ENCODE results near the gene CPTP. TPM values are rescaled to one million over a fixed set of nuclear protein-coding genes. Genes with fewer than 3 reads are reported as not detected.

Gene CPTP
- total and polyA plus RNA-seq, 4 donors = 7.9 to 45.1 (median 22.5) TPM

- Histone ChIP-seq H3K9ac (ENCODE audit: low read depth in 1 of 2, low read length in 2 of 2) (no peak overlapping the region), H3K9me3 (ENCODE audit: control insufficient read depth in 4 of 4, low read length in 3 of 4) (no peaks in the 10 kb centered on the region), H3K27ac (ENCODE audit: low read depth in 1 of 2, low read length in 2 of 2) (peak overlapping the region; percentile 57 to 95), H3K36me3 (ENCODE audit: control insufficient read depth in 4 of 4, insufficient read depth in 3 of 4, low read depth in 1 of 4, low read length in 3 of 4) (peaks cover 0 to 9% (median 2%) of the 10 kb centered on the region in 4 donors), H3K4me3 (ENCODE audit: low read depth in 1 of 3, low read length in 3 of 3) (peak overlapping the region; percentile 76 to 86 (median 77)), H3K27me3 (ENCODE audit: control insufficient read depth in 4 of 4, insufficient read depth in 4 of 4, low read length in 3 of 4) (no peaks in the 10 kb centered on the region), H3K4me1 (ENCODE audit: control insufficient read depth in 4 of 4, insufficient read depth in 4 of 4, low read length in 3 of 4) (peaks cover 18 to 44% (median 34%) of the 10 kb centered on the region in 4 donors)
- no peak for DNase-seq (ENCODE audit: low spot score)
- WGBS = 30% methylated on average over 27 of the region's 27 CpGs
- TF ChIP-seq HNF4A (conservative IDR thresholded peaks at IDR 0.05) (peak in 1 of 2 donors; percentile 11), RAD21 (IDR thresholded peaks at IDR 0.05) (no peak)
These were observed 17.8 kb upstream of the CPTP start for GRCh38 chr1:1306661-1307260.

GRCh38 chr1:1307261-1307922, 17.2 kb upstream of the CPTP start:
- Histone ChIP-seq H3K4me3 (ENCODE audit: low read depth in 1 of 3, low read length in 3 of 3) (peak overlapping the region; percentile 76 to 86 (median 77)), H3K4me1 (ENCODE audit: control insufficient read depth in 4 of 4, insufficient read depth in 4 of 4, low read length in 3 of 4) (peaks cover 18 to 44% (median 34%) of the 10 kb centered on the region in 4 donors), H3K27me3 (ENCODE audit: control insufficient read depth in 4 of 4, insufficient read depth in 4 of 4, low read length in 3 of 4) (no peaks in the 10 kb centered on the region), H3K9ac (ENCODE audit: low read depth in 1 of 2, low read length in 2 of 2) (no peak overlapping the region), H3K27ac (ENCODE audit: low read depth in 1 of 2, low read length in 2 of 2) (peak overlapping the region; percentile 57 to 95), H3K36me3 (ENCODE audit: control insufficient read depth in 4 of 4, insufficient read depth in 3 of 4, low read depth in 1 of 4, low read length in 3 of 4) (peaks cover 0 to 13% (median 3%) of the 10 kb centered on the region in 4 donors), H3K9me3 (ENCODE audit: control insufficient read depth in 4 of 4, low read length in 3 of 4) (no peaks in the 10 kb centered on the region)
- TF ChIP-seq RAD21 (IDR thresholded peaks at IDR 0.05) (no peak), JUND (IDR thresholded peaks at IDR 0.05) (no peak), CTCF (IDR thresholded peaks at IDR 0.05; ENCODE audit: low read depth, low read length, missing input control) (no peak)
- DNase-seq (ENCODE audit: low spot score) = no peak
- under 1% methylated on average over 83 of the region's 83 CpGs for WGBS

GRCh38 chr1:1307923-1308755, 16.5 kb upstream of the CPTP start, which contains the start of the genes ACAP3 and PUSL1:
TSS of gene ACAP3 (minus strand) at chr1:1307930. CDS start at chr1:1307815, 115 bp downstream.
TSS of gene PUSL1 (plus strand) at chr1:1308597. CDS start at chr1:1308644, 47 bp downstream.
- peak; percentile 91 for DNase-seq (ENCODE audit: low spot score)
- Histone ChIP-seq H3K9me3 (ENCODE audit: control insufficient read depth in 4 of 4, low read length in 3 of 4) (no peaks in the 10 kb centered on the region), H3K9ac (ENCODE audit: low read depth in 1 of 2, low read length in 2 of 2) (peak within 1 kb of the TSS in 1 of 2 donors; percentile 71), H3K4me3 (ENCODE audit: low read depth in 1 of 3, low read length in 3 of 3) (peak within 1 kb of the TSS; percentile 77 to 86 (median 78)), H3K4me1 (ENCODE audit: control insufficient read depth in 4 of 4, insufficient read depth in 4 of 4, low read length in 3 of 4) (peaks cover 18 to 44% (median 34%) of the 10 kb centered on the region in 4 donors), H3K27ac (ENCODE audit: low read depth in 1 of 2, low read length in 2 of 2) (peak within 1 kb of the TSS; percentile 93 to 95), H3K36me3 (ENCODE audit: control insufficient read depth in 4 of 4, insufficient read depth in 3 of 4, low read depth in 1 of 4, low read length in 3 of 4) (peaks cover 0 to 20% (median 6%) of the 10 kb centered on the region in 4 donors), H3K27me3 (ENCODE audit: control insufficient read depth in 4 of 4, insufficient read depth in 4 of 4, low read length in 3 of 4) (no peaks in the 10 kb centered on the region)
- peak; percentile 9 for TF ChIP-seq CTCF (IDR thresholded peaks at IDR 0.05; ENCODE audit: low read depth, low read length, missing input control)
- TF ChIP-seq TAF1 (conservative IDR thresholded peaks at IDR 0.05) = no peak
- TF ChIP-seq GABPA (IDR thresholded peaks at IDR 0.05 in 1 of 2, conservative IDR thresholded peaks at IDR 0.05 in 1 of 2) = peak in 1 of 2 donors; percentile 48
- TF ChIP-seq SP1 (IDR thresholded peaks at IDR 0.05) = peak; percentile 42
- TF ChIP-seq YY1 (IDR thresholded peaks at IDR 0.05) = peak; percentile 31
- no peak for TF ChIP-seq RAD21 (IDR thresholded peaks at IDR 0.05)
- no peak for TF ChIP-seq FOXA1 (IDR thresholded peaks at IDR 0.05)
- under 1% methylated on average over 130 of the region's 131 CpGs for WGBS
